Measurements from ENCODE around the gene SMIM20. TPM values are rescaled to one million over a fixed set of nuclear protein-coding genes. Genes with fewer than 3 reads are reported as not detected.
A peak's percentile ranks its signal among the peaks of the same experiment; 100 is the strongest.

The SMIM20 gene
- total RNA-seq, 1 experiment from 2014 or later = 32.5 TPM

DNA sequence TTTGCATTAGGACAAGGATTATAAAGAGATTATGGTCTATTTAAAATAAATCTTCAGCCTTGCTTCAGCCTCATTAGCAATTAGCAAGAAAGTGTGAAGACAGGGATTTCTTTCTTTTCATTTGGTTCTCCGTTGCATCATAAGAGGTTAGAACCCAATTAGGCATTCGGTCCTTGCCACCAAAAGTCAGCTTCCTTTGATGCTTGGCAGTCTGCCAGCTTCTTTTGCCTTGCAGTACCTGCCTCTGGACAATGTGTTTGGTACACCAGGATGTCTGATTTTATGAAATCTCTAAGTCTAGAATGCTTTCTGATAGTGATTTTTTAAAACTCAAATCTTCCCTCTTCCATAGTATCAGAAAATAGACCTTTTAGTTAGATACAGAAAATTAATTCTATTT is 12.4 kb downstream of the SMIM20 start:
- DNase-seq (ENCODE audit: low read depth) = no peak

DNA sequence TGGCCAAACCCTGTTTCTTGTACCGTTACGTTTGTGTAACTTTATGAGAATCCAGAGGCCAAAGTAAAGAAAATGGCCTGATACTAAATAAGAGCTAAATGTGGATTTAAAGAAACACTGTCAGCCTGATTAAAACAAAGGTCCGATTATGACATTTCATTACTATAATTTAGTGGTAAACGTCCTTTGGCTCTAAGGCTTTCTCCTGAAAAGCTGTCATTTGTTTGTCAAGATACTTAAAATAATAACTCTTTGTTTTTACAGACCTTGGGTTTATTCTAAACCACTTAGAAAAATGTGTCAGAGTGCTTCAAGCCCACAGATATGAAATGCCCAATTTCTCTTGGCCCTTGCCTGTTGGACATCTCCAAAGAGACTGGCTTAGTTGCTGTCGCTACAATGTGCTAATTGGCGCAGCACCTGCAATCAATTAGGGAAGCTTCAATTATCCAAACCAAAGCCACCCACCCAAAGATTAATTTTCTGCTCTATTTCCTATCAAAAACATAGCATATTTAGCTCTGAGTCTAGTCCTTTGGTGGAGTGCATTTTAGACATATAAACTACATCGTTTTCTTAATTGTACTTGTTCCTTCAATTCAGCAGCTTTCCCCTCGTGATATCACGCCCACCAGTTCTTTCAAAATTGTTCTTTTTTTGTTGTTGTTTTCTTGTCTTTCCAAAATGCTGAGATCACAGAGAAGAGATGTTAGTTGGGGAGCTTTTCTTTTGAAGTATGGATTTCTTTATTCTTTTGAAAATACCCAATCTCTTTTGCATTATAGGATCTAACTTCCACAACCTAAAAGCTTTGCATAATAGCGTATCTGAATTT is 13.6 kb downstream of the SMIM20 start:
- no peak for DNase-seq (ENCODE audit: low read depth)

DNA sequence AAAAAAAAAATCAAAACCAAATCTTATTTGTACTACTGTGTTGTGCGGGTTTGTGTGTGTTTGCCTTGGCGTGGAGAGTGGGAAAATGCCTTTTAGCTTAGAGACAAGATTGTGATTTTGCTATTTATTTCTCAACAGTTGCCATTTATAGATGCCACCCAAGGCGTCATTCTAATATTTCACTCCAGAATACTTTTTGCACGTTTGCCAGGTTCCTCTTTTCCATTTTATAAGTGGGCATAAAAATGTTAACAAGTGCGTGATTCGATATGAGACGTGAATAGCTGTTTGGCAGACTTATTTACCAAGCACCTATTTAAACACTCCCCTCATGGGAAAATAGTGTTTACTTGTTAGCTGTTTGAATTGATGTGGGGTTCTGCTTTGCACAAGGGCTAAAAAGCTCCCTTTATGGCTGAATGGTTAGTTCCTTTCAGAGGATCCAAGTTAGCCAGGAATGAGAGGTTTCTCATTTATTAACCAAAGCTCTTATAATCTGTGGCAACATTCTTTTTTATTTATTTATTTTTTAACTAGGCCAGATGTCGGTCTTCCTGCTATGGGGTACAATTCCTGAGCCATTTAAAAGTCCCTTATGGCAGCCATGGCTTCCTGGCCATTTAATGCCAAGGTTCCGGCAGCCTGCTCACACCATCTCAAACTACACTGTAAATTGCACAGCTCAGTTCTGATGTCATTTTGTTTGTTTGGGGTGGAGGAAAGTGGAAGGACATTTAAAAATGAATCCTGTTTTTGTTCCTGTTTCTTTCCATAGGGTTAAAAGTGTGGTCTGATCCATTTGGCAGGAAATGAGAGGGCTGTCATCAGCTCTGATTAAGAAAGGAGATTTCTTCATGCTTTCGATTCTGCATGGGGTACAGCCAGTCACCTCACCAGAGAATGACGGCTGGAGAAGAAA is 14.6 kb downstream of the SMIM20 start:
- peak; percentile 59 for DNase-seq (ENCODE audit: low read depth)

DNA sequence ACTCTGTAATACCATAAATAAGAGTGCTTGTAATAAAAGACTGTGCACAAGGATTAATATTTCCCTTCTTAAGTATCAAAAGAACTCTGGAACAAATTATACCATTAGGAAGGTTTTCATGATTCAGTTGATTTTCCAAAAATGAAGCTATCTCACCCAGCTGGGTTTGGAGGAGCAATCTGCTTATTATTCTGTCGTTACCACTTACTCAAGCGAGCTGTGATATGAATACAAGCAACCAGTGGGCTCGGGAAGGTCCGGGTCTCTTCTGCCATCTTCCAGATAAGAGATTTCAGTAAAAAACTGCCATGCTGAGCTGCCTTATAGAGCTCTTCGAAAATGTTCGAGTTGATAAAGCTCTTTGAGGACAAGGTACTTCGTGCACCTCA is 15.3 kb downstream of the SMIM20 start:
- no peak for DNase-seq (ENCODE audit: low read depth)

DNA sequence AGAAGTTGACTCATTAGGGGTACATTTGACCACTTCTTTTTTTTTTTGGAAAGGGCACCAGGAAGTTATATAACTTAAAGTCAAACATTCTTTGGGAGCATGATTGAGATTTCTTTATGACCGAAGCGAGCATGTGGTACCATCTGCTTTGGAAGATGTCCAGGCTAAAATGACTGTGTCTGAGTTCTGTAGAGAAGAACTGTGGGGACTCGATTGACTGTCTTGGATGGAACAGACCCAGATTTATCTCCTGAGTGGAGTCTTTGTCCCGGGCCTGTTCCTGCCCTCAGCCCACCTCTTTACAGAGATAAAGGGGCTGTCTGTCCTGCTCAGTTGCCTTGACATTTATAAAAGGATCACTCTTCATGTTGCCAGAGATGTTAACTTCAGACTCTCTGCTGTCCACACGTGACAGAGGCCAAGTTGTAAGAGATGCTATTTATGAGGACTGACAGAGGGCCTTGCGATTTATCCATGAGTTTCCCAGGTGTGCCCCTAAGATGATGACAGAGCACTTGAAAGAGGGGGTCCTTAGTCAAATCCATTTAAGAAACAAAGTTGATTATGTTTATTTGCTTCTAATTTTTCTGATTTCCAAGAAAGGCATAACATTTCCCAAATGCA is 16.8 kb downstream of the SMIM20 start:
- no peak for DNase-seq (ENCODE audit: low read depth)

DNA sequence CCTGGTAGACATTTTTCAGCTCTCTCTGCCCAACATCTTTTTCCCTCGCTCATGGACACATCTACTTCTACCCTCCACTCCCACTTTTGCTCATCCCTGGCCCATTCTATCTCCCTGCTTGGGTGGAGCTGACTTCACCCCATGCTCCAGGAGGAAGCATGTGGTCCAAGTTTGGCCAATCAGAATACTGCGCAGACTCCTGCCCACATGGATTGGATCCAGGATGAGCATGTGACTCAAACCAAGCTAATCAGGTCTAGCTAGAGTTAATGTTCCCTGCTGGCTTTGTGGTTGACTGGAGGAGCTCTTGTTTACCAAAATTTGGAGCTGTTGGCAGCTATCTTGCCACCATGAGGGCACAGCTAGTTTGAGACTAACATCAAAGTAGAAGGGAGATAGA is 22.7 kb downstream of the SMIM20 start:
- no peak for DNase-seq (ENCODE audit: low read depth)

DNA sequence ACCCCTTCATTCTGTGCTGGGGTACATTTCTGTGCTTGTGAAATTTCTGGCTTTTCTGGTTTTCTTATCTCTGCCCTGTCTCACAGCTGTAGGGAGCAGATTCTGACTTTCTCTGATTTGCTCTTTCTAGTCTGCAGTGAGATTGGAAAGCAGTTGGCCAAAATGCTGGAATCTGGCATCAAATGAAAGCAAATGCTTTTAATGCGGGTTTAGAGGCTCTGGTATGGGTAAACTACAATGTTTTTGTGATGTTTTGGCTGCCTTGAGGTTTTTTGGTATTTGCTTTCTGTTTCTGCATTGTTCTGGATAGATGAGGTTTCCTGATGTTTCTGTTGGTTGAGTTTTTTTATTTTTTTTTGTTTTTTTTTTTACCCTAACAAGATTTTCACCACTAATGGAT is 23.8 kb downstream of the SMIM20 start:
- DNase-seq (ENCODE audit: low read depth) = no peak

DNA sequence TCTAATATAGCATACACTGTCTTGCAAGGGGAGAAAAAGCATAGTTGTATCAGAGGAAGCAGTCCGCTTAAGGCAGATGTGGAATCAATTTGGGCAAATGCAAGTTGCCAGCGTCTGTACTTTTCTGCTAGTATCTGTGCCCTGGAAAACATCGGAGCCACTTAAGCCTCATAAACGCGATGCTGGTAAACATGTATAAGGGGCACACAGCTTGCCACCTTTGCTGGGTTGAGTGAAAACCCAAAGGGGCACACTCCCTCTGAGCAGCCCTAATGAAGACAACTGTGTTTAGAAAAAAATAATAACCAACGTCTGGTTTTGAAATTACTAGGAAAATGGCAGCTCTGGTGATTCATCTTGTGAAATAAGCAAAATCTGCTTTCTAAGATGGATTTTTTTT is 24.3 kb downstream of the SMIM20 start:
- no peak for DNase-seq (ENCODE audit: low read depth)

DNA sequence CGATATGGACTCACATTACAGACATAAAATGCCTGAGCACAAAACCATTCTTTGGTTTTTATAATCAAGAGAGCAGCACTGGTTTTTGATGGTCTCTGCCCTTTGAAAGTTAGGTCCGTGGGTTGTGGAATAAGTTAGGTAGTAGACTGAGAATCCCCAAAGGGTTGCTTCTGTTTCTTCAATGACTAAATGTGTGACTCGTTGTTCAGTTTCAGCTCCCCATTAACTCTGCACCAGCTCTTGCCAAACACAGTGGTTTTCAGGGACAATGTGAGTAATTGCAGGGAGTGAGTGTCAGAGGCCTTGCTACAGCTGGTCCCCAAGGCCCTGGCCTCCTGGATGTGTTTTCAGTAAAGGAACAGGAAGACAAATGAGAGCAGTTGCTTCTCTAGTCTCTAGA is 24.8 kb downstream of the SMIM20 start:
- DNase-seq (ENCODE audit: low read depth) = peak; percentile 59

DNA sequence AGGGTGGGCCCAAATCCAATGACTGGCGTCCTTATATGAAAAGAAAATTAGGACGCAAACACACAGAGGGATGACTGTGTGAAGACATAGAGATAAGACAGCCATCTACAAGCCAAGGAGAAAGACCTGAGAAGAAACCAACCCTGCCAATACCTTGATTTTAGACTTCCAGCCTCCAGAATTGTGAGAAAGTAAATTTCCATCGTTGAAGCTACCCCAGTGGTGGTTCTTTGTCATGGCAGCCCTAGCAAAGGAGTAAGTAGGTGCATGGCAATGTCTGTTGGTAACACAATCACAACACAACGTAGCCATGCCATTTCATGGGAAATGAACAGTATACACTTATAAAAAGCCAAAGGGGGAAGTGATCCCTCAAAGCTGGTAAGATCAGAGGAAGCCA is 25.3 kb downstream of the SMIM20 start:
- DNase-seq (ENCODE audit: low read depth) = no peak

DNA sequence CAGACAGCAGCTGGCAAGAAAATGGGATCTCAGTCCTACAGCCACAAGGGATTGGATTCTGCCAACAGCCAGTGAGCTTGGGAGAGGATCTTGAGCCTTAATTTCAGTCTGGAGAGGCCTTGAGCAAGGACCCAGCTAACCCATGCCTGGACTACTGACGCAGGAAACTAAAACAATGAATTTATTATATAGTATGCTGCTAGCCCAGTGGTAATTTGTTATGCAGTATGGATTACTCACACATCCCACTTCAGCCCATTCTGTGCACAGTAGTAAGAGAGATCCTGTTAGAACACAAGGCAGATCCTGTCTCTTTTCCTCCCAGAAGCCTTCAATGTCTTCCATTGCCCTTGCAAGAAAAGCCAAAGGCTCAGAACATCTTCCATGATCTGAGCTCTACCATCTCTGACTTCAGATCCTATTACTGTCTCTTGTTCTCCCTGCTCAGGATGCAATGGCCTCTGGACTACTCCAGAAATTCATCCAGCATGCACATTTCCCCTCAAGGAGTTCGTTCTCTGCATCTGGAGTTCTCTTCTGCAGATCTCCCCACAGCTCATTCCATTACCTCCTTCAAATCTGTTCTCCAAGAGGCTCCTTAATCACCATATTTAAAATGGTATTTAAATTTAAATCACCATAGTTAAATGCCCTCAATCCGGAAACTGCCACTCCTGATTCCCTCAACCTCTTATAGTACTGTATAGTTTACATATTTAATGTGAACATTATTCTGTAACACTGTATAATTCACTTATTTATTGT is 27.6 kb downstream of the SMIM20 start:
- no peak for DNase-seq (ENCODE audit: low read depth)

DNA sequence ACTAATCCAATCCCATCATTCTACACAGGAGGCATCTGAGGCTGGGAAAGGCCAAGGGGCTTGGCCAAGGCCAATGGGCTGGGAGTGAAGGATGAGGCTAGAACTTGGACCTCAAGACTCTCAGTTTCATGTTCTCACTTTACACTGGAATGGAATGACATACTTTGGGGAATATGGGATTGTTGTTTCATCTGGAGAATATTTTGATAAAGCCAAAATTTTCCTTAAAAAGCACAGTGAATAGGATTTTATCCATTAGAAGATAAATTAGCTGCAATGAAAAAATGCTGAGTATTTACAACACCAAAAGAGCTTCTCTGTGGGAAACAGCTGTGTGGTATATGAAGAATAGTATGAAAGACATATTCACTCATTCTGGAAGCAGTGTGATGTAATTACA is 29.3 kb downstream of the SMIM20 start:
- no peak for DNase-seq (ENCODE audit: low read depth)

DNA sequence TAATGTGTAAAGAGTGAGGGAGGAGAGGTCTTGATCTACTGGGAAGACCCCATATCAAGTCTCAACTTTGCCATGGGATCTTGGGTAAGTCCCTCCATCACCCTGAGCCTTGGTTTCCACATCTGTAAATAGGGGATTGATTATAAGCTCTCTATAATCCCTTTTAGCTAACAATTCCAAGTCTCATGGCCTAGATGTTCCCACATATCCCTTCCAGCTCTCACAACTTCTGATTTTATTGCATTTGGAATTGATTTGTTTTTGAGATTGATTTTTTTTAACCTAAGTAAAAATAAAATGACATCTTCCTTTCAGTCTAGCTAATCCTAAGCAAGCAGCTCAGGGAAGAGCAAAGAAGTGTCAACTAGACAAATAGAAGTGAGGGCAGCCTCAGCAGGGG is 29.8 kb downstream of the SMIM20 start:
- DNase-seq (ENCODE audit: low read depth) = no peak

DNA sequence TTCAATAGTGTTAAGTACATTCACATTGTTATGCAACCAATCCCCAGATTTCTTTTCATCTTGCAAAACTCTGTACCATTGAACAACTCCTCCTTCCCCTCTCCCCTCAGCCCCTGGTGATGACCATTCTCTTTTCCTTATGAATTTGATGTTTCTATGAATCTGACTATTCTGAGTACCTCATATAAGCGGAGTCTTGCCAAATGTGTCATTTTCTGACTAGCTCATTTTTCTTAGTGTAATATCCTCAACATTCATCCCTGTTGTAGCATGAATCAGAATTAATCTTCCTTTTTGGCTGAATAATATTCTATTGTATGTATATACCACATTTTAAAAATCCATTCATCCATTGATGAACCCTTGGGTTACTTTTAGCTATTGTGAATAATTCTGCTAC is 34.0 kb downstream of the SMIM20 start:
- no peak for DNase-seq (ENCODE audit: low read depth)

DNA sequence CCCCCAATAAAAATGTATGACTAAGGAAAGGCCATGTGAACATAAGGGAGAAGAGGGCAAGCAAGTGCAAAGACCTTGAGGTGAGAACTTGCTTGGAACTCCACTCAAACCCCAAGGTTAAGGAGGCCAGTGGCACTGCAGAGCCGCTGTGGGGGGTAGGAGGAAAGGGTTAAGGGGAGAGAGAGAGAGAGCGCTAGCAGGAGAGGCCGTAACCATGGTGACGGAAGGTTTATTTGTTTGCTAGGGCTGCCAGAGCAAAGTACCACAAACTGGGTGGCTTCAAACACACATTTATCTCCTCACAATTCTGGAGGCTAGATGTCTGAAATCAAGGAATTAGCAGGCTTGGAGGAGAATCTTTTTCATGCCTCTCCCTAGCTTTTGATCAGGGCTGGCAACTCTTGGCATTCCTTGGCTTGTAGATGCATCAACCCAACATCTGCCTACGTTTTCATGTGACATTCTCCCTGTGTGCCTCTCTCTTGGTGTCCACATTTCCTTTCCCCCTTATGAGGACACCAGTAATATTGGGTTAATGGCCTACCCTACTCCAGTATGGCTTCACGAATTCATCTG is 35.2 kb downstream of the SMIM20 start:
- no peak for DNase-seq (ENCODE audit: low read depth)

DNA sequence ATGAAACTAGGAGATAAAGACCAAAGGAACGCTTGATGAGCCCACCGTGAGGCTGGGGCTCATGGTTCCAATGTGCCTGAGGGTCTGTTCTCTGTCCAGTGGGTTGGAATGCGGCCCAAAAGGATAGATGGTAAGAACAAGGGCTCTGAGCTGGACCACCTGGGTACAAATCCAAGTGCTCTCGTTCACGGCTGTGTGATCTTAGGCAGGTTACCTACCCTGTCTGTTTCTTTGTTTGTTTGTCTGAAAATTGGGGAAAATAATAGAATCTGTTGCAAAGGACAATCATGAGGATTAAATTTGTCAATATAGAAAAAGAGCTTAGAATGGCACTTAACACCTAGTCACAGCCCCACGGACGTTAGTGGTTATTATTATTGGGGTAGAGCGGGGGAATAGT is 36.0 kb downstream of the SMIM20 start:
- DNase-seq (ENCODE audit: low read depth) = no peak

DNA sequence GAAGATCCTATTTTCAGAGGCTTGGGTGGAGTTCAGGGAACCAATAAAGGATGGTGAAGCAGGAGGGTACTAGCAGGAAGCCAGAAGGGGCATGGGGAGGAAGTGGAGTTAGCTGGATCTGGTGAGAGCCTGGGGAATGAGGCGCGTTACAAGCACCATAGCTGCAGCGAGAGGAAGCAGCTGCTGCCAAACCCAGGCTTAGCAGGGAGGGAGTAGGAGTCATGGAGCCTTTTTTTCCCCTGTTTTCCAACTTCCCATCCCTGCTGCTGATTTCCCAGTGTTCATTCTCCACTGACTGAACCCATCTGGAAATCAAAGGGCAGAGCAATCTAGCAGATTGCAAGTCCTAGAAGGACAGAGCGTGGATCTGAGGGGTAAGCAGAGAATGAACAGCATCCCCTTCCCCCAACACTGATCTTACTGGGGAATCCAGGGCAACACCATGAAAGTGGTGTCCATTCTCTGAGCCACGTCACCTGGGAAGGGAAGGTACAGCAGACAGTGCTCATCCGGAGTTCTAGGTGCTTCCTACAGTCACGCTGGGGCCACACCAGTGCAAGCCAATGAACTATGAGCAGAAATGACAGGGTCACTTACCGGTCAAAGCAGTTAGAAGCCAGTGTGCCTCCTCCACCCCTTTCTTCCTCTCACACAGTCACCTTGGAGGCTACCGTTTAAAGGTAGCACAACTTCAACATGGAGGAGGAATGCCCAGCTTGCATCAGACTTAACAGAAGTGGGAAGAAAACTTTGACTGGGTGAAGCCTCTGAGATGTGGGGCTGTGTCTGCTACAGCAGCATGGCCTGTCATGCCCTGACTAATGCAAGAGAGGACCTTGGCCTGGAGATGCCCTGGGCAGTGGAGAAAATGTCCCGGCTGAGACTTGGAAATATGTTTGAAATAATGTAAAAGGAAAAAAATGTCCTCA is 36.7 kb downstream of the SMIM20 start:
- DNase-seq (ENCODE audit: low read depth) = no peak

DNA sequence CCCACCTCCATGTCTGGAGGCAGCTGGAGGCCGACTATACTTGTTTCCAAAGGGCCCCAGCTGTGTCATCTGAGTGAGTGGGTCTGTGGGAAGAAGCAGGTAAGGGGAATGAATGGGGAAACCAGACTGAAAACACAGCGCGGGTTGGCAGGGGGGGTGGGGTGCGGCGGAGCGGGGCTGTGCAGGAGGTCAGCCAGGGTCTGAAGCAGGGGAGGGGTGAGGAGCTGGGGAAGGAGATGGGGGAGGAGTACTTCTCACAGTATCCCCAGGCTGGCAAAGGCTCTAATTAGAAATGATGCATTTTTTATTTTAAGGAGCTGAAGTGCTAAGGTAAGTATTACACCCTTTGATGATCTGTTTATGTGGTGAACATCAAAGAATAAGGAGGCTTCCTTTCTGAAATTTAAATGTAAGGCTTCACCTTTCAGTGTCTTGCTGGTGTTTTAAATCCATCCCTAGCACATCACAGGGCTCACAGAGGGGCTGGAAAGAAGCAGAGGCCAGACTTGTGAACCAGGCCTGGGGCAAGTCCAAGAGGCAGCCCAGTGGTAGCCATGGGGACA is 37.5 kb downstream of the SMIM20 start:
- no peak for DNase-seq (ENCODE audit: low read depth)

DNA sequence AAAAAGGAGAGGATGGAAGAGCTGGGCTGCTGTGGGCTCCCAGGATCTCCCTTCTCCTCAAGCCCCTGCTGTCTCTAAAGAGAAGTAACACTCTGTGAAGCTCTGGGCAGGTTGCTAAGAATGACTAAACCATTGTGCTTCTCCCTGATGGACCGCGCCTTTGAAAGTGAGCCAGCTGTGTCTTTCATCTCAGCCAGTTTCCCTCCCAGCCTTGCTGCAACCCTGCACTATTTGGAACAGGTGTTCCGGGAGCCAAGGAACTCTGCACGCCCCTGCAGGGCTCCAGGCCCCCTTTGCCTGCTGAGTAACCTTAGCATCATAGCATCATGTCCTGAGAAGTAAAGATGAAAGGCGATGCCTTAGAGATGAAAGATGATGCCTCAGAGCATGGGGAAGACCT is 39.7 kb downstream of the SMIM20 start:
- peak; percentile 29 for DNase-seq (ENCODE audit: low read depth)

Data from Daoy (cell line).